K562 (cell line): ENCODE results near the gene VSTM2B. TPM values are rescaled to one million over a fixed set of nuclear protein-coding genes. Genes with fewer than 3 reads are reported as not detected.

Experiments
- ATAC-seq: fragments of 200-7000 bp; cut with Tn5 transposase; 3 replicates; pipeline ENCODE4 v1.9.1; 2020; ENCODE audit warnings: moderate library complexity
- BruUV-seq: library from RNA; stranded (reverse); fragments of 400-500 nt; replicated peaks from 2 replicates; lab custom pipeline; 2021; lab: Mats Ljungman, UMichigan
- CTCF ChIA-PET: fragments of 300-600 bp; formaldehyde crosslinking; extraction: SDS; loops from one replicate; lab custom pipeline; 2021; ENCODE audit warnings: low intra/inter-chr PET ratio; lab: Yijun Ruan, JAX
- POLR2A ChIA-PET: fragments of 300-600, 350-650 bp; sonication (Branson Sonifier 250); formaldehyde crosslinking; extraction: SDS; loops from one replicate; lab custom pipeline; 2021; ENCODE audit warnings: antibody characterized with exemption, inconsistent platforms; lab: Yijun Ruan, JAX
- DNase-seq, 4 experiments: peaks; one replicate each; pipeline versions ENCODE4 v3.0.0 to v3.0.0-alpha.2; 2011 to 2018; ENCODE audit warnings: low spot score in 3 of 4, mixed read lengths in 3 of 4; ENCODE audit errors: extremely low read depth in 1 of 4
- FAIRE-seq: peaks from 2 replicates; lab custom pipeline; 2011; peaks lifted over from hg19 to GRCh38; lab: Jason Lieb, UNC
- H2AFZ ChIP-seq: 2 replicates; pipeline ENCODE4 v1.6.0; 2011; ENCODE audit warnings: low read depth, low read length, control low read depth, inconsistent platforms
- H3K27ac ChIP-seq: fragments of 200-600 bp; 3 replicates; pipeline ENCODE4 v1.8.0; 2011; ENCODE audit warnings: low read depth, mild to moderate bottlenecking, control low read depth, inconsistent platforms, low read length, moderate library complexity, mixed read lengths; ENCODE audit errors: extremely low read depth
- H3K27me3 ChIP-seq, 2 experiments: fragments of 300-600 bp in 1 of 2; 2 replicates in 1 of 2; 3 replicates in 1 of 2; pipeline versions ENCODE4 v1.6.0 to v1.8.0; 2011; ENCODE audit warnings: inconsistent platforms in 2 of 2, low read length in 2 of 2, mild to moderate bottlenecking in 1 of 2, mixed read lengths in 1 of 2, moderate library complexity in 1 of 2; ENCODE audit not compliant: control insufficient read depth in 2 of 2, insufficient read depth in 2 of 2
- H3K36me3 ChIP-seq: fragments of 300-600 bp; 3 replicates; pipeline ENCODE4 v1.8.0; 2011; ENCODE audit warnings: mild to moderate bottlenecking, low read length, inconsistent platforms; ENCODE audit not compliant: control insufficient read depth, insufficient read depth
- H3K4me1 ChIP-seq, 2 experiments: fragments of 200-600 bp in 1 of 2; replicated peaks in 1 of 2; 2 replicates in 1 of 2; 3 replicates in 1 of 2; pipeline versions ENCODE4 v1.5.1 to v1.8.0; 2011; ENCODE audit warnings: inconsistent platforms in 2 of 2, low read length in 2 of 2, mild to moderate bottlenecking in 1 of 2, mixed read lengths in 1 of 2, moderate library complexity in 1 of 2; ENCODE audit not compliant: control insufficient read depth in 2 of 2, insufficient read depth in 2 of 2
- H3K4me2 ChIP-seq: 2 replicates; pipeline ENCODE4 v1.6.1; 2011; ENCODE audit warnings: low read length, control low read depth, inconsistent platforms, mixed read lengths; ENCODE audit not compliant: insufficient read depth
- H3K4me3 ChIP-seq: fragments of 200-600 bp; sonication (generic), shearing (Covaris generic); 2 replicates; pipeline ENCODE4 v1.5.1; 2016; ENCODE audit warnings: control low read depth, inconsistent platforms
- H3K79me2 ChIP-seq: fragments of 200-600 bp; 3 replicates; pipeline ENCODE4 v1.8.0; 2011; ENCODE audit warnings: low read length, inconsistent platforms; ENCODE audit not compliant: control insufficient read depth, insufficient read depth
- H3K9ac ChIP-seq, 2 experiments: 2 replicates each; pipeline versions ENCODE4 v1.6.0 to v1.6.1; 2011; ENCODE audit warnings: low read depth in 2 of 2, low read length in 2 of 2, control low read depth in 1 of 2, inconsistent platforms in 1 of 2, mild to moderate bottlenecking in 1 of 2, mixed read lengths in 1 of 2; ENCODE audit not compliant: insufficient read depth in 1 of 2
- H3K9me1 ChIP-seq: one replicate; pipeline ENCODE4 v1.6.0; 2011; ENCODE audit warnings: inconsistent platforms, mild to moderate bottlenecking, low read length, moderate library complexity; ENCODE audit not compliant: control insufficient read depth, insufficient read depth
- H3K9me3 ChIP-seq: replicated peaks from 2 replicates; pipeline ENCODE4 v1.5.1; 2011; ENCODE audit warnings: low read depth, low read length, inconsistent platforms; ENCODE audit not compliant: control insufficient read depth, insufficient read depth
- H4K20me1 ChIP-seq: replicated peaks from 2 replicates; pipeline ENCODE4 v1.6.1; 2011; ENCODE audit warnings: low read length, inconsistent platforms, mixed read lengths; ENCODE audit not compliant: control insufficient read depth, insufficient read depth
- C11orf30 ChIP-seq: fragments of 450-650 bp; IDR thresholded peaks from 2 replicates; pipeline ENCODE4 v1.6.1; 2016; ENCODE audit warnings: low read depth, mild to moderate bottlenecking
- CBX1 ChIP-seq: sonication (generic); IDR thresholded peaks from 2 replicates; pipeline ENCODE4 v1.6.1; 2016; ENCODE audit warnings: antibody characterized with exemption, low read depth, mild to moderate bottlenecking
- ERF ChIP-seq: fragments of 450-650 bp; formaldehyde crosslinking; IDR thresholded peaks from 2 replicates; pipeline ENCODE4 v1.4.0; 2020; ENCODE audit warnings: mild to moderate bottlenecking, mixed read lengths
- PRMT5 ChIP-seq: sonication (generic); formaldehyde crosslinking; IDR thresholded peaks from 2 replicates; pipeline ENCODE4 v1.5.0; 2020; ENCODE audit warnings: missing genetic modification reagents
- PURB ChIP-seq: sonication (generic); formaldehyde crosslinking; IDR thresholded peaks from 2 replicates; pipeline ENCODE4 v1.9.0; 2021; ENCODE audit warnings: low read depth, mild to moderate bottlenecking, missing genetic modification reagents
- ZNF143 ChIP-seq: sonication (generic); formaldehyde crosslinking; IDR thresholded peaks from 2 replicates; pipeline ENCODE4 v1.9.0; 2022; ENCODE audit warnings: mild to moderate bottlenecking, missing genetic modification reagents
- WGBS: fragments of 100-300 bp; shearing (Covaris generic); methylation state at CpG from one replicate; pipeline ENCODE4 v1.1.6; 2016; ENCODE audit warnings: low coverage, mixed read lengths; ENCODE audit not compliant: insufficient coverage; ENCODE audit errors: missing lambda C conversion rate; 5-methylcytosine and 5-hydroxymethylcytosine counted together
- in situ Hi-C: fragments of 300-500 bp; cut with MboI; formaldehyde crosslinking; loops from 4 replicates; pipeline ENCODE4 v1.15.0; 2018; ENCODE audit warnings: inconsistent platforms, mixed read lengths
- intact Hi-C: fragments of 100-400 bp; cut with micrococcal nuclease; formaldehyde crosslinking; loops from 2 replicates; pipeline ENCODE4 v1.14.2; 2022
- polyA plus RNA-seq, 8 experiments: library from polyadenylated mRNA; depleted of rRNA in 4 of 8; stranded (reverse) in 5 of 8; unstranded in 3 of 8; fragments of >200 nt; fragmentation: Nextera tagmentation in 2 of 8; fragmentation: Illumina TruSeq in 1 of 8; extraction: Ambion mirVana in 2 of 8; extraction: Trizol in 1 of 8; gene quantifications; 2 replicates each; pipeline versions ENCODE4 v1.2.1 to v1.2.3, GENCODE V29; 2011 to 2014; ENCODE audit warnings: inconsistent platforms in 1 of 8, missing spikeins in 1 of 8
- total RNA-seq, 7 experiments: library from RNA; depleted of rRNA in 6 of 7; stranded (reverse); fragments of >200 nt in 6 of 7; fragmentation: Illumina TruSeq in 2 of 7; extraction: Trizol in 2 of 7; gene quantifications; 2 replicates each; pipeline versions ENCODE4 v1.2.1 to v1.2.3, GENCODE V29; 2011 to 2021; ENCODE audit warnings: low replicate concordance in 1 of 7

The VSTM2B gene
- total and polyA plus RNA-seq, 9 of the 15 experiments (the other 6 are each of a cell fraction or from before 2014, with no cell fraction given) = not detected

DNA sequence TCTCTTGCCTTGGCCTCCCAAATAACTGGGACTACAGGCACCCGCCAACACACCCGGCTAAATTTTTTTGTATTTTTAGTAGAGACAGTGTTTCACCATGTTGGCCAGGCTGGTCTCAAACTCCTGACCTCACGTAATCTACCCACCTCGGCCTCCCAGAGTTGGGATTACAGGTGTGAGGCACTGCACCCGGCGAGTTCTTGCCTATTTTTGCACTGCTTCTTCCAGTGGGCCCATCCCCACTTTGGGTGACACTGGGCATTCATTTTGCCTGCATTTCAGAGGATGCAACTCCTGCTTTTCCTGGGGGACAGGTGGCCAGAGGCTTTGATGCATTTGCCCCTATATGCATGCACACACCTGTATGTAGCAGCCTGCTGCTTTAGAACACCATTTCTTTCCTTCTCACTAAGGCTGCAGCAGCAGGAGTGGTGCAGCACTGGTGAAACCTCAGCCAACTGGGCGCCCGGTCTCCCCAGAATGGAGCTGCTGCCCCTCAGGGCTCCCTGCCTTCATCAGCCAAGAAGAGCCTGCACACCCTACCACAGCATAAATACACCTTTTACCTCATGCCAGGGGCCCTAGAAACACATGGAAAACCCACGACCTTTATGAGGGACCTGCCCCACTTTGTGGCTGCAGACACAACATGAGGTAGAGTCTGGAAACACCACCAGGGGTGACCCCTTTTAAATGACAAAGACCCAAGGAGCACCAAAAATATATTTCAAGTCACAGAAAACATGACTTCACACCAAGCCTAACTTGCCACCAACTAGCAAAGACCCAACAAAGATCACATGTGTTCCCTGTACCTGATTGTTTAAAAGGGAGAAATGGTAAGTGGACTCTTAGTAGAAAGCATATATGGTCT lies 43.5 kb downstream of the VSTM2B start:
- Histone ChIP-seq H3K27ac (no peak overlapping the region), H3K4me2 (no peak overlapping the region), H3K36me3 (no peaks in the 10 kb centered on the region)
- no peak for TF ChIP-seq C11orf30
- no peak for TF ChIP-seq PURB (CRISPR knock-in tag)
- TF ChIP-seq PRMT5 (CRISPR knock-in tag) = no peak
- TF ChIP-seq ZNF143 (CRISPR knock-in tag) = no peak
- TF ChIP-seq CBX1 = no peak
- no peak for TF ChIP-seq ERF (CRISPR knock-in tag)
- TF ChIP-seq, all 486 proteins: peak for 0
- Histone ChIP-seq H3K4me3 (no peak overlapping the region), H3K79me2 (no peaks in the 10 kb centered on the region), H3K9me3 (no peaks in the 10 kb centered on the region), H4K20me1 (no peaks in the 10 kb centered on the region), H3K27me3 (peaks cover 18 to 31% of the 10 kb centered on the region in 2 experiments; a peak in 4 of 5 replicates), H3K9me1 (no peaks in the 10 kb centered on the region), H3K4me1 (no peaks in the 10 kb centered on the region; a peak in 1 of 5 replicates), H2AFZ (no peak overlapping the region), H3K9ac (no peak overlapping the region)
- FAIRE-seq (no peak), DNase-seq (no peak), ATAC-seq (no peak)
- POLR2A ChIA-PET = no interaction called here
- CTCF ChIA-PET = no interaction called here
- in situ Hi-C loops (no loop called here), intact Hi-C loops (no loop called here)
- no TSS peak for BruUV-seq
- 2% methylated on average over 9 of the region's 9 CpGs for WGBS
